GM18858 (cell line): ENCODE results near the gene CDHR5.

Experiments used
- ATAC-seq: cut with Tn5 transposase; IDR thresholded peaks from one replicate; pipeline ENCODE4 v1.9.1; 2021; ENCODE audit not compliant: unreplicated experiment

Gene CDHR5

DNA sequence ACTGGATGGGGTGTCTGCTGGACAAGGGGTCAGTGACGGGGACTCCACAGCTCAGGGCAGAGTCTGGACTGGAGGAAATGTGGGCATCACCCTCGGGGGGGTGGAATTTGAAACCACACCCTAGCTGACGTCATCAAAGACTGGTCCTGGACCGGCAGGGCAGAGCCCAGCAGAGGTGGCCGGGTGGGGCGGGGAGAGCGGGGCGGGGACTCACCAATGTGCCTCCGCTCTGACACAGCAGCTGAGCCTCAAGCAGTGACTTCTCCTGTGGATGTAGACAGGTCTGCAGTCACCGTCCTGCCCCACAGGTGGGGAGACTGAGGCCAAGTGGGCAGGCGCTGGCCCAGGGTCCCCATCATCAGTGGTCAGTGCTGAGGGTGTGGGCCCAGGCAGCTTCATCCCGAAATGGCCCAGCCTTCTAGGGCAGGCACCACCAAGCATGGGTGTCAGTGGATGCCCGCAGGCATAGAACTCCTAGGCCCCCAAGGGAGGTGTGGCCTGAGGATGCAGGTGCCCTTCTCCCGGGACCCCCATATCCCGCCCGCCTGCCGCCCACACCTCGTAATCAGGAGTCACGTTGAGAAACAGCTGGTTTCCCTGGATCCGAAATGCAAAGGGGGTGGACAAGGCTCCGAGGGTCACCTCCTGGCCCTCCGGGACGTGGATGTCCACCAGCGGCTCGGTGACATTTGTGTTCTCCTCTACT is 603 bp downstream of the CDHR5 start:
- ATAC-seq = no peak

DNA sequence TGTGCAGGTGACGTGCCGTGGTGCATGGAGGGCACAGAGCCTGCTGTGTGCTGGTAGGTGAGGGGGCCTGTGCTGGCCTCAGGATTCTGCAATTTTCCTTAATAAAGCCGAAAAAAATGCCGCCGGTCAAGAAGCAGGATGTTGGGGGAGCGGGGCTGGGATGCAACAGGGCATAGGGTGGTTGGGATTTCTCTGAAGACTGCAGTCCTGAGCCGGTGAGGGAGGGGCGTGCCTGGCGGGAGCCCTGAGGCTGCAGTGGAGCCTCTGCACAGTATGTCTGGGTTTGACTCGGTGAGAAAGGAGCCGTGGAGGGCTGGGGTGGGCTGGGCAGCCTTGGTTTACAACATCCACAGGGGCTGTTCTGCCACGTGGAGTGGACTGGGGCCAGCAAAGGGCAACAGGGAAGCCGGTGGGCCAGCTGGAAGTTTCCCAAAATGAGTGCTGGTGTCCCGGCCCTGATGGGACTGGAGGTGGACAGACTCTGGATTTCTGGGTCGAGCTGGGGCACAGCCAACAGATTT is 1.3 kb downstream of the CDHR5 start:
- no peak for ATAC-seq

- ATAC-seq = no peak
Observed at GRCh38 chr11:621838-622237, 2.9 kb downstream of the CDHR5 start.

DNA sequence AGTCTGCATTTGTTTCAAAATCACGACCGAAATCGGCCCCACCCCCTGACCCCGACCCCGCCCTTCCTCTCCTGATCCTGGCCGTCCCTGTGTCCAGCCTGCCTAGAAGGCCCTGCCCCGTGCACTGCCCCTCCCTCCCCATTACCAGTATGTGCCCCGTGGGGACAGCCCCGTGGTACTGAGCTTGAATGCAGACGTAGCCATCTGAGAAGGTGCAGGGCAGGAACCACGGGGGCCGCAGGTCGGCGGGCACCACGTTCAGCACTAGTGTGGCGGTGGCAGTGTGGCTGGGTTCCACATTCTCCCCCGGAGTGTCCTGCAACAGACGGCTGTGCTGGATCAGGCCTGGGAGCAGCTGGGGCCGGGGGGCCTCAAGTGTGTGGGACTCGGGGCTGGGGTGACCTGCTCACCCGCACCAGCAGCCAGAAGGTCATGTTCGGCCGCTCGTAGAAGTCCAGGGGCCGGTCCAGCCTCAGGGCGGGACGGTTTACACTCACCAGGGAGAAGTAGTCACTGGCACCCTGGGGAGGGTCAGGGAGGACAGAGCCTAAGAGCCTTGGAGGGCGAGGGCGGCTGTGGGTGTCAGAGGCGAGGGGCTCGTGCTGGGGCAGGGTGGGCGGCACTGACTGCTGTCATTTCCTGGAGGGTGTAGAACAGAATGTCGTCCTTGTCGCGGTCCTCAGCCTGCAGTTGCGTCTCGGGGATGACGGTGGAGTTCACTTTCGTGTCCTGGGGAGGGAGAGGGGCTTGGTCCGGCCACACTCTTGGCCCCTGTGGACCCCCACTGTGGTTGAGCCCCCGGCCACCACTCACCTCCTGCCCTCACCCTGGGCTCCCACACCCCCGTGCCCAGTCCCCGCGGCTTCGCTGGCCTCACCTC is 3.6 kb downstream of the CDHR5 start:
- no peak for ATAC-seq

- ATAC-seq = no peak
Observed at GRCh38 chr11:620201-620600, 4.6 kb downstream of the CDHR5 start.

- no peak for ATAC-seq
Observed at GRCh38 chr11:619628-620050, 5.1 kb downstream of the CDHR5 start.

DNA sequence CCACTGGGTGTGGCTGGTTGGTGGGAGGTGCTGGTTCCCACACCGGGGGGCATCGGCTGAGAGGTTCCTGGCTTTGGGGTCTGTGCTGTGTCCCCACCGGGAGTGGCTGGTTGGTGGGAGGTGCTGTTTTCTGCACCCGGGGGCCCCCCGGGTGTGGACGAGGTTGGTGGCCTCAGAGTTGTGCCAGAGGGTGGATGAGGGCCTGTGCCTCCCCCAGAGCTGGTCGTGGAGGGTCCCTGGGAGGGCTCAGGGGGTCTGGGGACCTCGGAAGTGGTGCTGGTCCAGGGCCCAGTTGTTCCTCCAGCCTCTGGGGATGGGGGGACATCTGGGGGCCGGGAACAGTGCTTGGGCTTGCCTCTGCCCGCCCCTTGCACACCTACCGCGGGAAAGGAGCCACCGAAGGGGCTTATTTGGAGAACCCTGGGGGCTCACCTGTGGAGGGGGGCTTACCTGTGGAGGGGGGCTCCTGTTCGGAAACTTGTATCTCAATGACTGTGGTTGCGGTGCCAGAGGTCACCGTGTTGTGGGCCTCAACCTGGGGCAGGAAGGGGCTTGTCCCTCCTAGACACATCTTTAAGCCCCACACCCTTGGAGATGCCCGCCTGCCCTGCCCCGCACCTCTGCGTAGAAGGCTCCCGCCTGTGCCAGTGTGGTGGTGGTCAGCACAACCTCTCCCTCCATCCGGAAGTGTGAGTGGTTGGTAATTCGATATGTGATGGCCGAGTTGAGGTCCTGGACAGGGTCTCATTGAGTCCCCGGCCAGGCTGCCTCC is 5.7 kb downstream of the CDHR5 start:
- ATAC-seq = no peak

GRCh38 chr11:617912-618682 is 6.7 kb downstream of the CDHR5 start:
- no peak for ATAC-seq

DNA sequence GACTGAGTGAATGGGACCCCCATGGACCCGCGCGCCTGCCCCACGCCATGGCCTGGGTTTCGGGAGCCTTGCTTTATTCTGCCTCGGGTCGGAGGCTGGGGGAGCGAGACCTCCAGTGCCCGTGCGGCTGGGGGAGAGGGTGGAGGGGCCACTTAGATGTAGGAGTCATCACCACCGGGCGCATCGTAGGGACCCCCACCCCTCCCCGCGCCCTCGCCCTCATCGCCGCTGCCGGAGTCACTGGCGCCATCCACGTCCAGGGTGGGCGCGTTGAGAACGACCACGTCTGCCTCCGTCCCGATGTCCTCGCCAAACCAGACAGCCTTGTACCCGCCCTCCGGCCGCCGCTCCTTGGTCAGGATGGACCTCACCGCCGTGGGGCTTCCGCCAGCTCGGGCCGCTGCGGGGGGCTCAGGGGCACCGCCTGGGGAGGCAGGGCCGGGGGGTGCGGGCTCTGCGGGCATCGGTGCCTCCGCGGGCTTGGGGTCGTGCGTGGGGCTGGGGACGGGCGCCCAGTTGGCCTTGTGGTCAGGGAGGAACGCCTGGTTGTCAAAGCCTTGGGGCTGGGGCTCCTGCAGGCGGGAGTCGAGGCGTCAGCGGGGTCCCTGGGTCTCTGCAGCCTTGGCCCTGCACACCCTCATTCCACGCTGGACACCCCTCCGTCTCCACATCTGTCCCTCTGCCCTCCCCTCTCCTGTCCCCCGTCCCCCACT is 7.4 kb downstream of the CDHR5 start:
- no peak for ATAC-seq

GRCh38 chr11:616320-617198 is 8.2 kb downstream of the CDHR5 start:
- no peak for ATAC-seq

GRCh38 chr11:615504-616319 is 9.0 kb downstream of the CDHR5 start, which contains the start of gene IRF7:
Gene IRF7, minus strand, starts transcription at chr11:615950. Its CDS starts 586 bp downstream, at chr11:615364.
- ATAC-seq = peak; percentile 50

- no peak for ATAC-seq
Observed at GRCh38 chr11:614623-615503, 9.9 kb downstream of the CDHR5 start.

DNA sequence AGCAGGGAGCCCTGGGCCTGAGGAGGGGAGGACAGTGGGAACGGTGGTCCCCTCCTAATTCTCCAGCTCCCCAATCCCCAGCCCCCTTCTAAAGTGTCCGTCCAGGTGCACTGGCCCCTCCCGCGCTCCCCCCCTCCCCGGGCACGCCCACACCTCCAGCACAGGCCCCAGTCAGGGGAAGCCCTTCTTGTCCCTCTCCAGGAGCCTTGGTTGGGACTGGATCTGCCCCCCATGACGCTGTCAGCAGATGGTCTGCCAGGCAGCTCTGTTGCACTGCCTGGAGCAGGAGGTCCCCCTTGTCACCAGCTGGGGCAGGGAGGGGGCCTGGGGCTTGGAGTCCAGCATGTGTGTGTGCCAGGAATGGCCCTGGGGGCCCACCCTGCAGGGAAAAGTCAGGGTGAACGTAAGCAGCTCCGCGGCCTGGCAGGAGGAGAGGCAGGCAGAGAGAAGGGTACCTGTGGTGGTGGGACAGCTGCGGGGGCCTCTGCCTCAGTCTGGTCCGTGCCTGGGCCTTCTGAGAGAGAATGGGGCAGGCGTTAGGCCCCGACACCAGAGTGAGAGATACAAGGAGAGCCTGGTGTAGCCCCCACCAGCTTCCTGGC is 10.6 kb downstream of the CDHR5 start:
- no peak for ATAC-seq

GRCh38 chr11:613369-613968 is 11.3 kb downstream of the CDHR5 start:
- no peak for ATAC-seq

GRCh38 chr11:612961-613300 is 11.8 kb downstream of the CDHR5 start:
- ATAC-seq = no peak

DNA sequence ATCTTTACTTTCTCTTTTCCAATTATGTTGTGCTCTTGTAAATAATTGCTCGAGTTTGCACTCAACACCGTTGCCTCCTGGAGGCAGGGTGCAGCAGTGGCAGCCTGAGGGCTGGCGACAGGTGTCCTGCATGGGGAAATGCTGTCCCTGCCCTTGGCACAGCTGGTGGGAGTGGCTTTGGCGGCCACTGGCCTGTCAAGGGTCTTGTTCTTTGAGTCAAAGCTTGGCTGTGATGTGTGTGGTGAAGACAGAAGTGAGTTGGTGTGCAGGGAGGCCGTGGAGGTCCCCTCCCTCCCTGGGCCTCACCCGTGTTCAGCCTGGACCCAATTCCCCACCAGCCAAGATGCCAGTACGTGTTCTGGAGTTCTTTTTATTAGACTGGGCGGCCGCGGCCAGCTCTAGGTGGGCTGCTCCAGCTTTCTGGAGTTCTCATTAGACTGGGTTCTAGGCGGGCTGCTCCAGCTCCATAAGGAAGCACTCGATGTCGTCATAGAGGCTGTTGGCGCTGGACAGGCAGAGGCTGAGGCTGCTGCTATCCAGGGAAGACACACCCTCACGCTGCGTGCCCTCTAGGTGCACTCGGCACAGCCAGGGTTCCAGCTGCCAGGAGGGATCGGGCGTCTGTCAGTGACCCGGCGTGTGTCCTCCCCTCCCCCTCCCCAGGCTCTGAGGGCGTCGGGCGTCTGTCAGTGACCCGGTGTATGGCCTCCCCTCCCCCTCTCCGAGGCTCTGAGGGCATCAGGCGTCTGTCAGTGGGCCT is 12.4 kb downstream of the CDHR5 start:
- ATAC-seq = no peak
